SK-N-SH (cell line): ENCODE data around the gene UROD. TPM values are rescaled to one million over a fixed set of nuclear protein-coding genes. Genes with fewer than 3 reads are reported as not detected.

Source experiments
- CTCF ChIA-PET: fragments of 300-600, 350-600 bp; formaldehyde crosslinking; extraction: SDS; loops from one replicate; lab custom pipeline; 2021; lab: Yijun Ruan, JAX
- POLR2A ChIA-PET: fragments of 350-600 bp; sonication (Branson Sonifier 250); formaldehyde crosslinking; extraction: SDS; loops from one replicate; lab custom pipeline; 2020; ENCODE audit warnings: antibody characterized with exemption, inconsistent platforms; lab: Yijun Ruan, JAX
- DNase-seq: peaks from one replicate; pipeline ENCODE4 v3.0.0; 2012
- H2AFZ ChIP-seq: fragments of 200-600 bp; sonication (generic); 2 replicates; pipeline ENCODE4 v1.8.1; 2016; ENCODE audit warnings: antibody characterized with exemption, mild to moderate bottlenecking, low read depth
- H3F3A ChIP-seq: fragments of 200-600 bp; sonication (generic); replicated peaks from 2 replicates; pipeline ENCODE3; 2016; ENCODE audit warnings: antibody characterized with exemption, mild to moderate bottlenecking; ENCODE audit not compliant: insufficient read depth
- H3K27ac ChIP-seq, 2 experiments: fragments of 200-500 bp in 1 of 2; fragments of 200-600 bp in 1 of 2; sonication (Bioruptor generic) in 1 of 2; sonication (generic), shearing (Covaris generic) in 1 of 2; 2 replicates each; pipeline versions ENCODE4 v1.5.1 to v1.6.1; 2014 to 2016; ENCODE audit warnings: low read depth in 2 of 2, inconsistent platforms in 1 of 2, low read length in 1 of 2, mild to moderate bottlenecking in 1 of 2, mixed read lengths in 1 of 2
- H3K27me3 ChIP-seq: fragments of 200-600 bp; sonication (generic), shearing (Covaris generic); 2 replicates; pipeline ENCODE4 v1.6.1; 2016; ENCODE audit warnings: mixed run types; ENCODE audit not compliant: insufficient read depth
- H3K36me3 ChIP-seq, 2 experiments: fragments of 200-500 bp in 1 of 2; fragments of 200-600 bp in 1 of 2; sonication (Bioruptor generic) in 1 of 2; sonication (generic) in 1 of 2; replicated peaks in 1 of 2; 2 replicates each; pipeline versions ENCODE3 to v1.5.1; 2014 to 2016; ENCODE audit warnings: low read length in 1 of 2, mild to moderate bottlenecking in 1 of 2; ENCODE audit not compliant: insufficient read depth in 2 of 2, control insufficient read depth in 1 of 2
- H3K4me1 ChIP-seq, 2 experiments: fragments of 200-500 bp in 1 of 2; fragments of 200-600 bp in 1 of 2; sonication (Bioruptor generic) in 1 of 2; sonication (generic), shearing (Covaris generic) in 1 of 2; 2 replicates each; pipeline versions ENCODE4 v1.5.1 to v1.6.1; 2014 to 2016; ENCODE audit warnings: low read depth in 1 of 2, low read length in 1 of 2, mixed run types in 1 of 2; ENCODE audit not compliant: insufficient read depth in 2 of 2, control insufficient read depth in 1 of 2
- H3K4me2 ChIP-seq: fragments of 200-600 bp; sonication (generic), shearing (Covaris generic); 2 replicates; pipeline ENCODE4 v1.6.1; 2017; ENCODE audit warnings: mixed run types
- H3K4me3 ChIP-seq, 2 experiments: fragments of 200-500 bp in 1 of 2; fragments of 200-600 bp in 1 of 2; sonication (Bioruptor generic) in 1 of 2; sonication (generic), shearing (Covaris generic) in 1 of 2; 2 replicates each; pipeline versions ENCODE4 v1.5.1 to v1.8.1; 2014 to 2016; ENCODE audit warnings: low read depth in 2 of 2, inconsistent platforms in 1 of 2, low read length in 1 of 2, mild to moderate bottlenecking in 1 of 2, mixed read lengths in 1 of 2, moderate library complexity in 1 of 2
- H3K79me2 ChIP-seq: fragments of 200-600 bp; sonication (generic); 2 replicates; pipeline ENCODE4 v1.8.1; 2017; ENCODE audit warnings: mild to moderate bottlenecking; ENCODE audit not compliant: insufficient read depth
- H3K9ac ChIP-seq: fragments of 200-600 bp; sonication (generic); 2 replicates; pipeline ENCODE4 v1.6.1; 2017; ENCODE audit warnings: mixed run types
- H3K9me2 ChIP-seq: fragments of 200-600 bp; sonication (generic); 2 replicates; pipeline ENCODE4 v1.6.1; 2017; ENCODE audit warnings: mixed run types
- H3K9me3 ChIP-seq: fragments of 200-600 bp; sonication (generic); 2 replicates; pipeline ENCODE4 v1.6.1; 2017; ENCODE audit warnings: mixed run types, mild to moderate bottlenecking, moderate library complexity
- H4K20me1 ChIP-seq: fragments of 200-600 bp; sonication (generic); 2 replicates; pipeline ENCODE4 v1.6.1; 2017; ENCODE audit warnings: mild to moderate bottlenecking, mixed run types; ENCODE audit not compliant: insufficient read depth
- CHD2 ChIP-seq: fragments of 150-350 bp; IDR thresholded peaks from 2 replicates; pipeline ENCODE4 v1.6.1; 2018; ENCODE audit warnings: low read length; ENCODE audit not compliant: partially characterized antibody
- CTCF ChIP-seq: fragments of 200-600 bp; sonication (generic); IDR thresholded peaks from 2 replicates; pipeline ENCODE4 v1.6.1; 2017; ENCODE audit warnings: antibody characterized with exemption, mild to moderate bottlenecking, moderate library complexity
- ELF1 ChIP-seq: IDR thresholded peaks from 2 replicates; pipeline ENCODE4 v1.4.0; 2012
- FOXM1 ChIP-seq: IDR thresholded peaks from 2 replicates; pipeline ENCODE4 v1.4.0; 2012; ENCODE audit warnings: low read depth, mild to moderate bottlenecking
- MAX ChIP-seq: IDR thresholded peaks from 2 replicates; pipeline ENCODE4 v1.4.0; 2012; ENCODE audit warnings: low read depth
- MEF2A ChIP-seq: IDR thresholded peaks from 2 replicates; pipeline ENCODE4 v1.4.0; 2012; ENCODE audit warnings: low read depth, borderline replicate concordance
- MXI1 ChIP-seq: IDR thresholded peaks from 2 replicates; pipeline ENCODE4 v1.6.1; 2012; ENCODE audit warnings: mild to moderate bottlenecking, low read depth, low read length, improper control_type of control experiment
- NRF1 ChIP-seq: IDR thresholded peaks from 2 replicates; pipeline ENCODE4 v1.6.1; 2012; ENCODE audit warnings: low read depth, mild to moderate bottlenecking, low read length
- RAD21 ChIP-seq: IDR thresholded peaks from 2 replicates; pipeline ENCODE4 v1.6.1; 2012; ENCODE audit warnings: mild to moderate bottlenecking, low read length
- SIN3A ChIP-seq: IDR thresholded peaks from 2 replicates; pipeline ENCODE4 v1.6.1; 2012; ENCODE audit warnings: low read depth, mild to moderate bottlenecking, low read length, moderate library complexity, borderline replicate concordance
- SMC3 ChIP-seq: IDR thresholded peaks from 2 replicates; pipeline ENCODE4 v1.6.1; 2012; ENCODE audit warnings: low read depth, low read length, improper control_type of control experiment
- YY1 ChIP-seq: IDR thresholded peaks from 2 replicates; pipeline ENCODE4 v1.4.0; 2012; ENCODE audit warnings: low read depth, mild to moderate bottlenecking
- WGBS: methylation state at CpG from one replicate; pipeline ENCODE4 v1.1.6; 2017; ENCODE audit warnings: low lambda C conversion rate; 5-methylcytosine and 5-hydroxymethylcytosine counted together
- polyA plus RNA-seq, 3 experiments: library from polyadenylated mRNA; depleted of rRNA; stranded (reverse); fragments of >200 nt; gene quantifications; 2 replicates each; pipeline ENCODE4 v1.2.3, GENCODE V29; 2012

The UROD gene
- polyA plus RNA-seq, 1 of the 3 experiments (the other 2 are of a cell fraction) = 230 TPM

- POLR2A ChIA-PET = interaction anchor here (1.4 to 4.6 kb wide), 2 partner anchors 287 to 325 kb away, joined by 3 to 50 read pairs; partner anchors contain the start of genes MUTYH and TOE1
- H3K4me3 ChIP-seq = no peak overlapping the region; a peak in 2 of 4 replicates
- peaks cover 6 to 39% of the 10 kb centered on the region in 2 experiments for H3K4me1 ChIP-seq
- H3F3A ChIP-seq = peaks cover 5% of the 10 kb centered on the region
- H3K9ac ChIP-seq = no peak overlapping the region
- peak overlapping the region; percentile 47; the same call in 1 of the 2 replicates for H3K4me2 ChIP-seq
- H3K27ac ChIP-seq = peak overlapping the region in 1 of 2 experiments; percentile 8; a peak in 1 of 4 replicates
- 2% methylated on average over 4 of the region's 6 CpGs for WGBS
- no peaks in the 10 kb centered on the region for H3K9me3 ChIP-seq
- peaks cover 0 to 23% of the 10 kb centered on the region in 2 experiments for H3K36me3 ChIP-seq
- TF ChIP-seq CTCF (peak; percentile 92), RAD21 (peak; percentile 95), SMC3 (peak; percentile 93), YY1 (no peak), SIN3A (no peak), NRF1 (peak; percentile 19; the same call in 1 of the 2 replicates), FOXM1 (no peak), CHD2 (peak; percentile 41), MEF2A (no peak)
- no peak overlapping the region for H2AFZ ChIP-seq
- DNase-seq = peak; percentile 80
- no peaks in the 10 kb centered on the region for H4K20me1 ChIP-seq
- no peaks in the 10 kb centered on the region for H3K27me3 ChIP-seq
- CTCF ChIA-PET = interaction anchor here (0.6 to 13.4 kb wide), 64 partner anchors 9 to 486 kb away, joined by 3 to 470 read pairs (median 4); partner anchors contain the start of genes BEST4, CCDC163, EIF2B3 and HPDL
- H3K79me2 ChIP-seq = peaks cover 39% of the 10 kb centered on the region; the same call in 1 of the 2 replicates
- H3K9me2 ChIP-seq = no peaks in the 10 kb centered on the region
Observed at GRCh38 chr1:45014321-45015028, 2.4 kb downstream of the UROD start.

GRCh38 chr1:45015683-45016082 is 3.6 kb downstream of the UROD start:
- H3K4me1 ChIP-seq = peaks cover 6 to 30% of the 10 kb centered on the region in 2 experiments
- WGBS = 40% methylated on average over 2 of the region's 2 CpGs

More at GRCh38 chr1:45015683-45016082, 3.6 kb downstream of the UROD start:
- H3K4me2 ChIP-seq = no peak overlapping the region
- H2AFZ ChIP-seq = no peak overlapping the region
- no peaks in the 10 kb centered on the region for H3K9me3 ChIP-seq
- CTCF ChIA-PET = interaction anchor here (1.7 to 13.4 kb wide), 6 partner anchors 10 to 476 kb away, joined by 4 to 470 read pairs (median 12); partner anchors contain the start of genes PTCH2 and TESK2
- no peak for DNase-seq
- no peak overlapping the region for H3K27ac ChIP-seq
- peaks cover 0 to 23% of the 10 kb centered on the region in 2 experiments for H3K36me3 ChIP-seq
- no peak for TF ChIP-seq MAX
- no peak for TF ChIP-seq ELF1
- no peak for TF ChIP-seq MEF2A
- no peak for TF ChIP-seq MXI1
- POLR2A ChIA-PET = no interaction called here
- peaks cover 27% of the 10 kb centered on the region; the same call in 1 of the 2 replicates for H3K79me2 ChIP-seq
- no peaks in the 10 kb centered on the region for H3K9me2 ChIP-seq
- no peak overlapping the region for H3K4me3 ChIP-seq
- H3K27me3 ChIP-seq = no peaks in the 10 kb centered on the region
- no peak overlapping the region for H3K9ac ChIP-seq
- H4K20me1 ChIP-seq = no peaks in the 10 kb centered on the region
- H3F3A ChIP-seq = peaks cover 5% of the 10 kb centered on the region
